Erythroblast (primary cell): ENCODE data around the gene NFS1.

Source experiments
- DNase-seq, 2 experiments: peaks; one replicate each; lab custom pipeline; 2025; lab: John Stamatoyannopoulos, UW
- GATA1 ChIP-seq: IDR thresholded peaks from 2 replicates; pipeline ENCODE4 v1.6.1; 2011; ENCODE audit warnings: low read depth, mild to moderate bottlenecking, control low read depth, low read length, moderate library complexity
- POLR2A ChIP-seq: IDR thresholded peaks from 2 replicates; pipeline ENCODE4 v1.6.1; 2011; ENCODE audit warnings: mild to moderate bottlenecking, low read length

Gene NFS1

GRCh38 chr20:35632539-35633115 is 66.5 kb downstream of the NFS1 start:
- no peak for TF ChIP-seq POLR2A
- no peak for TF ChIP-seq GATA1

GRCh38 chr20:35630636-35631035 is 68.5 kb downstream of the NFS1 start:
- TF ChIP-seq POLR2A (no peak), GATA1 (no peak)
- no peak for DNase-seq

More at GRCh38 chr20:35632539-35633115, 66.5 kb downstream of the NFS1 start:
- no peak for DNase-seq

GRCh38 chr20:35629427-35630145 is 69.6 kb downstream of the NFS1 start:
- DNase-seq: no peak
- TF ChIP-seq GATA1: no peak
- no peak for TF ChIP-seq POLR2A

- TF ChIP-seq GATA1 (no peak), POLR2A (no peak)
- no peak for DNase-seq
Measured at GRCh38 chr20:35627121-35627520, 72.0 kb downstream of the NFS1 start.

- no peak for TF ChIP-seq POLR2A
- TF ChIP-seq GATA1: no peak
- DNase-seq: no peak
Measured at GRCh38 chr20:35626386-35627001, 72.7 kb downstream of the NFS1 start.

- DNase-seq: no peak
Measured at GRCh38 chr20:35625584-35626385, 73.4 kb downstream of the NFS1 start.

GRCh38 chr20:35621560-35621946 is 77.6 kb downstream of the NFS1 start:
- no peak for DNase-seq
- no peak for TF ChIP-seq POLR2A
- no peak for TF ChIP-seq GATA1

More at GRCh38 chr20:35625584-35626385, 73.4 kb downstream of the NFS1 start:
- no peak for TF ChIP-seq POLR2A
- no peak for TF ChIP-seq GATA1

GRCh38 chr20:35620818-35621559 is 78.2 kb downstream of the NFS1 start:
- TF ChIP-seq GATA1 (no peak), POLR2A (no peak)
- DNase-seq: no peak

GRCh38 chr20:35619196-35620095 is 79.7 kb downstream of the NFS1 start:
- TF ChIP-seq GATA1 (no peak), POLR2A (peak; percentile 17)
- DNase-seq: peak; percentile 75 to 79

- DNase-seq: peak; percentile 29 to 43
- TF ChIP-seq GATA1 (no peak), POLR2A (no peak)
Measured at GRCh38 chr20:35618263-35619131, 80.7 kb downstream of the NFS1 start.
